Lower lobe of right lung (tissue), 2 donors: ENCODE measurements around the gene SPTAN1. TPM values are rescaled to one million over a fixed set of nuclear protein-coding genes. Genes with fewer than 3 reads are reported as not detected.

Experiments used
- ATAC-seq, 2 donors: fragments of 200-7000 bp; cut with Tn5 transposase; one replicate each; pipeline ENCODE4 v1.9.1; 2020 to 2022; ENCODE audit warnings: mild to moderate bottlenecking in 2 of 2, moderate library complexity in 2 of 2
- DNase-seq: peaks from one replicate; pipeline ENCODE4 v3.0.0-alpha.2; 2020
- H3K27ac ChIP-seq: fragments of 200-600 bp; one replicate; pipeline ENCODE4 v1.8.0; 2022
- H3K27me3 ChIP-seq: fragments of 200-600 bp; one replicate; pipeline ENCODE4 v1.8.0; 2022; ENCODE audit warnings: low read depth
- H3K36me3 ChIP-seq: fragments of 200-600 bp; one replicate; pipeline ENCODE4 v1.8.0; 2022; ENCODE audit warnings: mild to moderate bottlenecking
- H3K4me1 ChIP-seq: fragments of 200-600 bp; one replicate; pipeline ENCODE4 v1.8.0; 2022
- H3K4me3 ChIP-seq: fragments of 200-600 bp; one replicate; pipeline ENCODE4 v1.8.0; 2022; ENCODE audit warnings: mild to moderate bottlenecking
- H3K9me3 ChIP-seq: fragments of 200-600 bp; one replicate; pipeline ENCODE4 v1.8.0; 2022
- CTCF ChIP-seq: fragments of 200-600 bp; IDR thresholded peaks from one replicate; pipeline ENCODE4 v1.8.0; 2022; ENCODE audit warnings: antibody characterized with exemption, mild to moderate bottlenecking
- intact Hi-C: fragments of 100-400 bp; cut with DNase I; formaldehyde crosslinking; loops from one replicate; pipeline ENCODE4 v1.11.0; 2022
- total RNA-seq: library from RNA; stranded (reverse); fragmentation: NEBNext Ultra II Directional; extraction: Animal tissue kit (Norgen Biotek cat#: 25700); gene quantifications from one replicate; pipeline ENCODE4 v1.2.1, GENCODE V29; 2021
- donor health status: DM: no; HTN: yes; CAD: no; lungs with severe emphysema.

Gene SPTAN1
- total RNA-seq, 1 donor from 2014 or later: 305 TPM

- H3K36me3 ChIP-seq: peaks cover 100% of the 10 kb centered on the region
Observed at GRCh38 chr9:128617943-128618342, 65.6 kb downstream of the SPTAN1 start.

GRCh38 chr9:128619127-128619526 is 66.7 kb downstream of the SPTAN1 start:
- intact Hi-C loops: no loop called here
- Histone ChIP-seq H3K36me3 (peaks cover 100% of the 10 kb centered on the region), H3K27ac (no peak overlapping the region), H3K4me3 (no peak overlapping the region), H3K27me3 (no peaks in the 10 kb centered on the region), H3K4me1 (no peaks in the 10 kb centered on the region), H3K9me3 (no peaks in the 10 kb centered on the region)
- ATAC-seq: no peak
- DNase-seq: no peak
- TF ChIP-seq CTCF: no peak

More at GRCh38 chr9:128617943-128618342, 65.6 kb downstream of the SPTAN1 start:
- ATAC-seq (no peak), DNase-seq (no peak)
- Histone ChIP-seq H3K4me3 (no peak overlapping the region), H3K4me1 (no peaks in the 10 kb centered on the region), H3K9me3 (no peaks in the 10 kb centered on the region), H3K27me3 (no peaks in the 10 kb centered on the region), H3K27ac (no peak overlapping the region)
- TF ChIP-seq CTCF: no peak
- intact Hi-C loops: no loop called here

- H3K9me3 ChIP-seq: no peaks in the 10 kb centered on the region
- DNase-seq (no peak), ATAC-seq (no peak)
- H3K36me3 ChIP-seq: peaks cover 100% of the 10 kb centered on the region
- no peak overlapping the region for H3K4me3 ChIP-seq
- no peaks in the 10 kb centered on the region for H3K27me3 ChIP-seq
- no peak overlapping the region for H3K27ac ChIP-seq
- TF ChIP-seq CTCF: no peak
- no peaks in the 10 kb centered on the region for H3K4me1 ChIP-seq
- intact Hi-C loops: no loop called here
Observed at GRCh38 chr9:128619779-128620178, 67.4 kb downstream of the SPTAN1 start.

GRCh38 chr9:128621730-128622455 is 69.5 kb downstream of the SPTAN1 start:
- H3K4me1 ChIP-seq: no peaks in the 10 kb centered on the region
- no peak overlapping the region for H3K4me3 ChIP-seq
- H3K27ac ChIP-seq: no peak overlapping the region
- DNase-seq: no peak
- intact Hi-C loops: no loop called here
- no peaks in the 10 kb centered on the region for H3K27me3 ChIP-seq
- TF ChIP-seq CTCF: no peak
- no peak for ATAC-seq
- peaks cover 100% of the 10 kb centered on the region for H3K36me3 ChIP-seq
- no peaks in the 10 kb centered on the region for H3K9me3 ChIP-seq

GRCh38 chr9:128624566-128624965 is 72.2 kb downstream of the SPTAN1 start:
- Histone ChIP-seq H3K36me3 (peaks cover 100% of the 10 kb centered on the region), H3K9me3 (no peaks in the 10 kb centered on the region), H3K27me3 (no peaks in the 10 kb centered on the region), H3K4me3 (no peak overlapping the region), H3K4me1 (peaks cover 6% of the 10 kb centered on the region), H3K27ac (no peak overlapping the region)
- no peak for TF ChIP-seq CTCF
- intact Hi-C loops: no loop called here
- ATAC-seq (no peak), DNase-seq (no peak)
